ENCODE measurements around the gene TMEM106C. TPM values are rescaled to one million over a fixed set of nuclear protein-coding genes. Genes with fewer than 3 reads are reported as not detected.

TMEM106C gene
- total and polyA plus RNA-seq, 2 of the 13 experiments (the other 11 are each of a cell fraction or from before 2014, with no cell fraction given): 132 to 192 TPM

- TF ChIP-seq, protein P1, sequence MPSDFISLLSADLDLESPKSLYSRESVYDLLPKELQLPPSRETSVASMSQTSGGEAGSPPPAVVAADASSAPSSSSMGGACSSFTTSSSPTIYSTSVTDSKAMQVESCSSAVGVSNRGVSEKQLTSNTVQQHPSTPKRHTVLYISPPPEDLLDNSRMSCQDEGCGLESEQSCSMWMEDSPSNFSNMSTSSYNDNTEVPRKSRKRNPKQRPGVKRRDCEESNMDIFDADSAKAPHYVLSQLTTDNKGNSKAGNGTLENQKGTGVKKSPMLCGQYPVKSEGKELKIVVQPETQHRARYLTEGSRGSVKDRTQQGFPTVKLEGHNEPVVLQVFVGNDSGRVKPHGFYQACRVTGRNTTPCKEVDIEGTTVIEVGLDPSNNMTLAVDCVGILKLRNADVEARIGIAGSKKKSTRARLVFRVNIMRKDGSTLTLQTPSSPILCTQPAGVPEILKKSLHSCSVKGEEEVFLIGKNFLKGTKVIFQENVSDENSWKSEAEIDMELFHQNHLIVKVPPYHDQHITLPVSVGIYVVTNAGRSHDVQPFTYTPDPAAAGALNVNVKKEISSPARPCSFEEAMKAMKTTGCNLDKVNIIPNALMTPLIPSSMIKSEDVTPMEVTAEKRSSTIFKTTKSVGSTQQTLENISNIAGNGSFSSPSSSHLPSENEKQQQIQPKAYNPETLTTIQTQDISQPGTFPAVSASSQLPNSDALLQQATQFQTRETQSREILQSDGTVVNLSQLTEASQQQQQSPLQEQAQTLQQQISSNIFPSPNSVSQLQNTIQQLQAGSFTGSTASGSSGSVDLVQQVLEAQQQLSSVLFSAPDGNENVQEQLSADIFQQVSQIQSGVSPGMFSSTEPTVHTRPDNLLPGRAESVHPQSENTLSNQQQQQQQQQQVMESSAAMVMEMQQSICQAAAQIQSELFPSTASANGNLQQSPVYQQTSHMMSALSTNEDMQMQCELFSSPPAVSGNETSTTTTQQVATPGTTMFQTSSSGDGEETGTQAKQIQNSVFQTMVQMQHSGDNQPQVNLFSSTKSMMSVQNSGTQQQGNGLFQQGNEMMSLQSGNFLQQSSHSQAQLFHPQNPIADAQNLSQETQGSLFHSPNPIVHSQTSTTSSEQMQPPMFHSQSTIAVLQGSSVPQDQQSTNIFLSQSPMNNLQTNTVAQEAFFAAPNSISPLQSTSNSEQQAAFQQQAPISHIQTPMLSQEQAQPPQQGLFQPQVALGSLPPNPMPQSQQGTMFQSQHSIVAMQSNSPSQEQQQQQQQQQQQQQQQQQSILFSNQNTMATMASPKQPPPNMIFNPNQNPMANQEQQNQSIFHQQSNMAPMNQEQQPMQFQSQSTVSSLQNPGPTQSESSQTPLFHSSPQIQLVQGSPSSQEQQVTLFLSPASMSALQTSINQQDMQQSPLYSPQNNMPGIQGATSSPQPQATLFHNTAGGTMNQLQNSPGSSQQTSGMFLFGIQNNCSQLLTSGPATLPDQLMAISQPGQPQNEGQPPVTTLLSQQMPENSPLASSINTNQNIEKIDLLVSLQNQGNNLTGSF (CRISPR knock-in tag; IDR thresholded peaks at IDR 0.05): no peak
- TF ChIP-seq, protein P2, sequence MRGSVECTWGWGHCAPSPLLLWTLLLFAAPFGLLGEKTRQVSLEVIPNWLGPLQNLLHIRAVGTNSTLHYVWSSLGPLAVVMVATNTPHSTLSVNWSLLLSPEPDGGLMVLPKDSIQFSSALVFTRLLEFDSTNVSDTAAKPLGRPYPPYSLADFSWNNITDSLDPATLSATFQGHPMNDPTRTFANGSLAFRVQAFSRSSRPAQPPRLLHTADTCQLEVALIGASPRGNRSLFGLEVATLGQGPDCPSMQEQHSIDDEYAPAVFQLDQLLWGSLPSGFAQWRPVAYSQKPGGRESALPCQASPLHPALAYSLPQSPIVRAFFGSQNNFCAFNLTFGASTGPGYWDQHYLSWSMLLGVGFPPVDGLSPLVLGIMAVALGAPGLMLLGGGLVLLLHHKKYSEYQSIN (CRISPR knock-in tag; IDR thresholded peaks at IDR 0.05; ENCODE audit: borderline replicate concordance): no peak
- TF ChIP-seq ZC3H4 (CRISPR knock-in tag; IDR thresholded peaks at IDR 0.05; ENCODE audit: borderline replicate concordance) (no peak), PHF21A (CRISPR knock-in tag; IDR thresholded peaks at IDR 0.05) (peak; percentile 30; the same call in 1 of the 2 replicates), ZBTB1 (CRISPR knock-in tag; IDR thresholded peaks at IDR 0.05; ENCODE audit: borderline replicate concordance) (no peak), ZNF451 (CRISPR knock-in tag; IDR thresholded peaks at IDR 0.05) (no peak), IRF1 (CRISPR knock-in tag; IDR thresholded peaks at IDR 0.05; ENCODE audit: low read depth) (no peak), KLF13 (CRISPR knock-in tag; IDR thresholded peaks at IDR 0.05) (no peak), PHF20 (CRISPR knock-in tag; IDR thresholded peaks at IDR 0.05) (no peak), ZNF816 (CRISPR knock-in tag; IDR thresholded peaks at IDR 0.05; ENCODE audit: borderline replicate concordance) (no peak), ZFY (CRISPR knock-in tag; IDR thresholded peaks at IDR 0.05) (no peak; the same call in 1 of the 2 replicates), GABPA (IDR thresholded peaks at IDR 0.05; ENCODE audit: low read depth, low read length) (no peak), GABPA (CRISPR knock-in tag; IDR thresholded peaks at IDR 0.05; ENCODE audit: low read depth) (no peak)
Observed at GRCh38 chr12:48004053-48004941, 40.9 kb downstream of the TMEM106C start, which contains the start of gene COL2A1 (continued).

Data from HepG2 (cell line).